SH-SY5Y (cell line): ENCODE measurements around the gene TMEM139.

Experiments
- GATA2 ChIP-seq: IDR thresholded peaks from 2 replicates; pipeline ENCODE4 v1.6.1; 2011; ENCODE audit warnings: mild to moderate bottlenecking, low read depth, low read length
- GATA3 ChIP-seq: IDR thresholded peaks from 2 replicates; pipeline ENCODE4 v1.6.1; 2011; ENCODE audit warnings: low read depth, mild to moderate bottlenecking, low read length, moderate library complexity

DNA sequence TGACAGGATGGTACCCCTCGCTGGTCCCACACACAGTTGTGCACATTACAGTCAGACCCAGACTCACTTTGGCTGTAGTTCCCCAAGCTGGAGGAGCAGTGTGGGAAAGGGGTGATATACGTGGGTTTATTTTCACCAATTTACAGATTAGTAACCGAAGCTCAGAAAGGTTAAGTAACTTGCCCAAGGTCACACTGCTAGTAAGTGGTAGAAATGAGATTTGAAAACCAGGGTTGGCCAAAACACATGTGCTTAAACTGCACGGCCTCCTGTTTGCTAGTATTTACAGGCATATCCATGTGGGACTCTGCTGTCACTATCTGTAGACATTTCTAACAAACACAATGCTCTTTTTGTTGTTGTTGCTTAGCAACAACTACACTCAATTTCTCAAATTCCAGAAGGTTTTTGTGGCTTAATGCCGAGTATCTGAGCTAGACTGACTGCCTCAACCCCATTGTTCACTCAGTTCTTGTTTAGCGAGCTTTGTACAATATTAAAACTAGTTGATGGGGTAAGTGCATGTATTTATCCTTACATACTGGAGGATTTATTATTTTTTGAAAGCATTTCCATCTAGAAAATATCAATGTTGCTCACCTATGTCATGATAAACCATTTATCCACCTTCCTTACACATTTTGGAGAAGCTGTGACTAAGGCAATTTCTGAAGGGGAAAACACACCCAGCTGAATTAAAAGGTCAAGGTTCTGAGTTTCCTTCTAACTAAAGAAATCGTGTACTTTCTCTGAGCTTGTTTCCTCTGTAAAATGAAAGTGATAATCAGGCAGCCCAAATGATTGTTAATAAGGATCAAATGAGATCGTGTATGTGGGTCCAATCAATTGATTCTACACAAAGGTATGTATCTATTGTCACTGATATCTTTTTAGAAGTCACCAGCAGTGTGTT lies 5.3 kb upstream of the TMEM139 start:
- no peak for TF ChIP-seq GATA2
- TF ChIP-seq GATA3 = no peak
